GM13977 (cell line): ENCODE results near the gene USH1C.

Experiments used
- DNase-seq: peaks from one replicate; pipeline ENCODE4 v3.0.0; 2012; ENCODE audit warnings: low spot score
- in situ Hi-C: fragments of 300-500 bp; cut with MboI; formaldehyde crosslinking; loops from one replicate; pipeline ENCODE4 v1.12.0; 2022; ENCODE audit warnings: low sequenced_read_pairs, low pct_unique_long_range_greater_than_20kb, mixed read lengths, inconsistent platforms; ENCODE audit not compliant: unreplicated experiment
- TF ChIP-seq, protein P1 (sequence below): IDR thresholded peaks from 2 replicates; pipeline ENCODE4 v1.5.1; 2012; ENCODE audit warnings: mild to moderate bottlenecking, control low read depth; ENCODE audit not compliant: insufficient read depth; ENCODE audit errors: extremely low read depth, missing control alignments

USH1C gene

GRCh38 chr11:17506314-17506713 is 37.9 kb downstream of the USH1C start:
- no peak for DNase-seq
- TF ChIP-seq, protein P1, sequence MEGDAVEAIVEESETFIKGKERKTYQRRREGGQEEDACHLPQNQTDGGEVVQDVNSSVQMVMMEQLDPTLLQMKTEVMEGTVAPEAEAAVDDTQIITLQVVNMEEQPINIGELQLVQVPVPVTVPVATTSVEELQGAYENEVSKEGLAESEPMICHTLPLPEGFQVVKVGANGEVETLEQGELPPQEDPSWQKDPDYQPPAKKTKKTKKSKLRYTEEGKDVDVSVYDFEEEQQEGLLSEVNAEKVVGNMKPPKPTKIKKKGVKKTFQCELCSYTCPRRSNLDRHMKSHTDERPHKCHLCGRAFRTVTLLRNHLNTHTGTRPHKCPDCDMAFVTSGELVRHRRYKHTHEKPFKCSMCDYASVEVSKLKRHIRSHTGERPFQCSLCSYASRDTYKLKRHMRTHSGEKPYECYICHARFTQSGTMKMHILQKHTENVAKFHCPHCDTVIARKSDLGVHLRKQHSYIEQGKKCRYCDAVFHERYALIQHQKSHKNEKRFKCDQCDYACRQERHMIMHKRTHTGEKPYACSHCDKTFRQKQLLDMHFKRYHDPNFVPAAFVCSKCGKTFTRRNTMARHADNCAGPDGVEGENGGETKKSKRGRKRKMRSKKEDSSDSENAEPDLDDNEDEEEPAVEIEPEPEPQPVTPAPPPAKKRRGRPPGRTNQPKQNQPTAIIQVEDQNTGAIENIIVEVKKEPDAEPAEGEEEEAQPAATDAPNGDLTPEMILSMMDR, result no peak
- in situ Hi-C loops, result loop anchor here (10.0 to 25.0 kb wide), 3 partner anchors 122 to 719 kb away; partner anchors contain the start of gene KCNJ11

DNA sequence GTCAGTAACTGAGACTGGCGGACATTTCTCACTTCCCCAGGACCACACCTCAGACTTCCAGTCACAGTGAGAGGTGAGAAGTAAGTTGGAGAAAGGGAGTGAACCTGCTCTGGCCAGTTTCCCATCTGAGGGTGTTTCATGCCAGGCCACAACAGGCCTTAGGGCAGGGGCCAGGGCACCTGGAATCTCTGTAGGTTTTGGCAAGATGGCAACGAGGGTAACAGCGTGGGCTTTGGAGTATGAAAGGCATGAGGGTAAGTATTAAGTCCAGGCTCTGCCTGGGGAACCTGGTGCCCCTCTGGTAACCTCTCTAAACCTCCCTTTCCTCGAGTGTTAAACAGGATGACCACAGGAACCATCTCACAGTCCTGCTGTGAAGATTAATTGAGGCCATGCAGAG is 39.1 kb downstream of the USH1C start:
- no peak for DNase-seq
- in situ Hi-C loops, result loop anchor here (10.0 to 25.0 kb wide), 3 partner anchors 120 to 718 kb away; partner anchors contain the start of gene KCNJ11
- TF ChIP-seq, protein P1, result no peak

GRCh38 chr11:17504330-17505107 is 39.7 kb downstream of the USH1C start:
- TF ChIP-seq, protein P1, result peak; percentile 82
- in situ Hi-C loops, result loop anchor here (10.0 to 25.0 kb wide), 3 partner anchors 120 to 717 kb away; partner anchors contain the start of gene KCNJ11
- DNase-seq, result peak; percentile 81

- DNase-seq, result no peak
- TF ChIP-seq, protein P1, result no peak
- in situ Hi-C loops, result loop anchor here (10.0 to 25.0 kb wide), 3 partner anchors 118 to 715 kb away; partner anchors contain the start of gene KCNJ11
These were observed 41.6 kb downstream of the USH1C start for GRCh38 chr11:17502630-17503029.

GRCh38 chr11:17500673-17501072 is 43.5 kb downstream of the USH1C start:
- no peak for DNase-seq
- TF ChIP-seq, protein P1, result no peak
- in situ Hi-C loops, result loop anchor here (10.0 to 25.0 kb wide), 3 partner anchors 116 to 713 kb away; partner anchors contain the start of gene KCNJ11

DNA sequence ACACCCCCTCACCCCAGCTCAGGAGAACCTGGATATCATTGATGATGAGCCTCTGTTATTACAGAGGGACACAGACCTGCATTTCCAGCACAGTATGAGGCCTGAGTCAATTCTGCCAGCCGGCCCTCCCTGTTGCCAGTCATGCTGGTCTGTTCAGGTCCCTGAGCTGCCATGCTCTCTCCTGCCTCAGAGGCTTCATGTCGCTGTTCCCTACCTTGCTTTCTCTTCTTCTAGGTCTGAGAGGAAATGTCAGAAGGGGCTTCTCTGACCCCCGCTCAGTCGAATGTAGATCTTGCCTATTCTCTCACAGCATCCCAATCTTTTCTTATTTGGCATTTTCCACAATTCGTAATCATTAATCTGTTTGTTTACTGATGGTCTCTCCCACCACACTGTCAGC is 45.7 kb downstream of the USH1C start:
- in situ Hi-C loops, result no loop called here
- DNase-seq, result no peak
- TF ChIP-seq, protein P1, result peak; percentile 21
